ENCODE measurements around the gene CSNK1A1L. TPM values are rescaled to one million over a fixed set of nuclear protein-coding genes. Genes with fewer than 3 reads are reported as not detected.

The CSNK1A1L gene
- total RNA-seq, 1 experiment from 2014 or later: not detected

DNA sequence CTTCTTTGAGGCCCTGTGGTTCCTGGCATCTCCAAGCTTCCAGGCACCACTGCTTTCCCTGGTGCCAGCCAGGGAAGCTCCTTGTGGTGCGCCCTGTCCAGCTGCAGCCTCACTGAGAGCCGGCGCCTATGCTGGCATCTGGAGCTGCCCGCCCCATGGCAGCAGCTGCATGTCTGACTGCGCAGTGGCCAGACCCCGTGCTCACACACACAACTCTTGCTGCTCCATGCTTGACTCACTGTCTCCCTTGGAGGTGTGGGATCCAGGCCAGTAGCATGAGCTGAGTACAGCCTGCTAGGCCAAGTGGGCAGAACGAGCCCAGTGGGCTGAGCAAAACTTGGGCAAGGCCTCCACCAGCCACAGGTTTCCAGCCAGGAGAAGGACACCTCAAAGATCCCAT is 34.5 kb downstream of the CSNK1A1L start:
- ChIA-PET CTCF (no interaction called here), POLR2A (no interaction called here)
- H3K4me1 ChIP-seq (ENCODE audit: control insufficient read depth, insufficient read depth, low read length): no peaks in the 10 kb centered on the region
- no peak overlapping the region for H3K27ac ChIP-seq (ENCODE audit: low read length)
- in situ Hi-C loops (cut with HindIII; ENCODE audit: low pct_unique_long_range_greater_than_20kb, low sequenced_read_pairs) (no loop called here), intact Hi-C loops (cut with micrococcal nuclease; ENCODE audit: unreplicated experiment) (loop anchor here (10.0 kb wide), 1 partner anchor 1514 kb away; no protein-coding TSS in a partner anchor)
- no peak overlapping the region for H3K4me3 ChIP-seq (ENCODE audit: low read depth in 2 of 2, low read length in 2 of 2)
- DNase-seq (ENCODE audit: low read depth, low spot score) (no peak), ATAC-seq (no peak)
- no peaks in the 10 kb centered on the region for H3K9me3 ChIP-seq (ENCODE audit: control insufficient read depth, insufficient read depth, low read depth, low read length)
- no TSS peak for BruUV-seq (replicated peaks)
- no peaks in the 10 kb centered on the region for H3K27me3 ChIP-seq (ENCODE audit: control insufficient read depth, insufficient read depth, low read length)
- TF ChIP-seq, protein P1, sequence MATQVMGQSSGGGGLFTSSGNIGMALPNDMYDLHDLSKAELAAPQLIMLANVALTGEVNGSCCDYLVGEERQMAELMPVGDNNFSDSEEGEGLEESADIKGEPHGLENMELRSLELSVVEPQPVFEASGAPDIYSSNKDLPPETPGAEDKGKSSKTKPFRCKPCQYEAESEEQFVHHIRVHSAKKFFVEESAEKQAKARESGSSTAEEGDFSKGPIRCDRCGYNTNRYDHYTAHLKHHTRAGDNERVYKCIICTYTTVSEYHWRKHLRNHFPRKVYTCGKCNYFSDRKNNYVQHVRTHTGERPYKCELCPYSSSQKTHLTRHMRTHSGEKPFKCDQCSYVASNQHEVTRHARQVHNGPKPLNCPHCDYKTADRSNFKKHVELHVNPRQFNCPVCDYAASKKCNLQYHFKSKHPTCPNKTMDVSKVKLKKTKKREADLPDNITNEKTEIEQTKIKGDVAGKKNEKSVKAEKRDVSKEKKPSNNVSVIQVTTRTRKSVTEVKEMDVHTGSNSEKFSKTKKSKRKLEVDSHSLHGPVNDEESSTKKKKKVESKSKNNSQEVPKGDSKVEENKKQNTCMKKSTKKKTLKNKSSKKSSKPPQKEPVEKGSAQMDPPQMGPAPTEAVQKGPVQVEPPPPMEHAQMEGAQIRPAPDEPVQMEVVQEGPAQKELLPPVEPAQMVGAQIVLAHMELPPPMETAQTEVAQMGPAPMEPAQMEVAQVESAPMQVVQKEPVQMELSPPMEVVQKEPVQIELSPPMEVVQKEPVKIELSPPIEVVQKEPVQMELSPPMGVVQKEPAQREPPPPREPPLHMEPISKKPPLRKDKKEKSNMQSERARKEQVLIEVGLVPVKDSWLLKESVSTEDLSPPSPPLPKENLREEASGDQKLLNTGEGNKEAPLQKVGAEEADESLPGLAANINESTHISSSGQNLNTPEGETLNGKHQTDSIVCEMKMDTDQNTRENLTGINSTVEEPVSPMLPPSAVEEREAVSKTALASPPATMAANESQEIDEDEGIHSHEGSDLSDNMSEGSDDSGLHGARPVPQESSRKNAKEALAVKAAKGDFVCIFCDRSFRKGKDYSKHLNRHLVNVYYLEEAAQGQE (IDR thresholded peaks at IDR 0.05; ENCODE audit: insufficient read depth in 1 of 2, low read depth in 2 of 2, low read length in 1 of 2): no peak
- TF ChIP-seq SIN3A (IDR thresholded peaks at IDR 0.05; ENCODE audit: borderline replicate concordance, insufficient read depth, low read depth, low read length) (no peak), TCF7L2 (IDR thresholded peaks at IDR 0.05; ENCODE audit: low read depth, low read length) (no peak), POLR2AphosphoS5 (IDR thresholded peaks at IDR 0.05; ENCODE audit: low read depth, low read length) (no peak)
- TF ChIP-seq, protein P2, sequence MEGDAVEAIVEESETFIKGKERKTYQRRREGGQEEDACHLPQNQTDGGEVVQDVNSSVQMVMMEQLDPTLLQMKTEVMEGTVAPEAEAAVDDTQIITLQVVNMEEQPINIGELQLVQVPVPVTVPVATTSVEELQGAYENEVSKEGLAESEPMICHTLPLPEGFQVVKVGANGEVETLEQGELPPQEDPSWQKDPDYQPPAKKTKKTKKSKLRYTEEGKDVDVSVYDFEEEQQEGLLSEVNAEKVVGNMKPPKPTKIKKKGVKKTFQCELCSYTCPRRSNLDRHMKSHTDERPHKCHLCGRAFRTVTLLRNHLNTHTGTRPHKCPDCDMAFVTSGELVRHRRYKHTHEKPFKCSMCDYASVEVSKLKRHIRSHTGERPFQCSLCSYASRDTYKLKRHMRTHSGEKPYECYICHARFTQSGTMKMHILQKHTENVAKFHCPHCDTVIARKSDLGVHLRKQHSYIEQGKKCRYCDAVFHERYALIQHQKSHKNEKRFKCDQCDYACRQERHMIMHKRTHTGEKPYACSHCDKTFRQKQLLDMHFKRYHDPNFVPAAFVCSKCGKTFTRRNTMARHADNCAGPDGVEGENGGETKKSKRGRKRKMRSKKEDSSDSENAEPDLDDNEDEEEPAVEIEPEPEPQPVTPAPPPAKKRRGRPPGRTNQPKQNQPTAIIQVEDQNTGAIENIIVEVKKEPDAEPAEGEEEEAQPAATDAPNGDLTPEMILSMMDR (IDR thresholded peaks at IDR 0.05): no peak
- no peaks in the 10 kb centered on the region for H3K36me3 ChIP-seq (ENCODE audit: control insufficient read depth, insufficient read depth, low read length)

DNA sequence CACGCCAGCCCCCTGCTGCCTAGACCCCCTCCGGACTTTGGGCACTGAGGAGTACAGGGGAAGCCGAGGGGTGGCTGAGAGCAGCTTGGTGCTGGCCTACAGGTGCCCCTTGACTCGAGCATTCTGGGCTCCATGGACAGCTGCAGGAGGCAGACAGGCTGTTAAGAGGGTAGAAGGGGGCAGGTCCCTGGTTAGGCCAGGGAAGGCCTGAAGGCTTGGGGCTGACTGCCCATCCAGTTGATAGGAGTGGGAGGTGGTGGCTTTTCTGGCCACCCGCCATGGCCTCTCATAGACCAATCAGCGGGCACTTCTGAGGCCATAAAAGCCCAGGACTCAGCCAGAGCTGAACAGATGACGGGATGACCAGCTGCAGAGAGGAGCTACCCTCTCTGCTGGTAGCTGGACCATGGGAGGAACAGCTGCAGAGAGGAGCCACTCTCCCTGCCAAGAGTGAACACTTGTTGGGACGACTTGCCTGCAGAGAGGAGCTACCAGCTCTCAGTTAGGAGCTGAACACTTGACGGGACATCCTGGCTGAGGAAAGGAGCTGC is 35.2 kb downstream of the CSNK1A1L start:
- Histone ChIP-seq H3K27ac (ENCODE audit: low read length) (no peak overlapping the region), H3K9me3 (ENCODE audit: control insufficient read depth, insufficient read depth, low read depth, low read length) (no peaks in the 10 kb centered on the region), H3K36me3 (ENCODE audit: control insufficient read depth, insufficient read depth, low read length) (no peaks in the 10 kb centered on the region), H3K27me3 (ENCODE audit: control insufficient read depth, insufficient read depth, low read length) (no peaks in the 10 kb centered on the region), H3K4me1 (ENCODE audit: control insufficient read depth, insufficient read depth, low read length) (no peaks in the 10 kb centered on the region), H3K4me3 (ENCODE audit: low read depth in 2 of 2, low read length in 2 of 2) (no peak overlapping the region)
- POLR2A ChIA-PET: interaction anchor here (0.6 kb wide), 1 partner anchor 779 kb away, joined by 4 read pairs; no protein-coding TSS in a partner anchor
- in situ Hi-C loops (cut with HindIII; ENCODE audit: low pct_unique_long_range_greater_than_20kb, low sequenced_read_pairs): no loop called here
- no TSS peak for BruUV-seq (replicated peaks)
- DNase-seq (ENCODE audit: low read depth, low spot score) (no peak), ATAC-seq (no peak)
- CTCF ChIA-PET: no interaction called here
- intact Hi-C loops (cut with micrococcal nuclease; ENCODE audit: unreplicated experiment): loop anchor here (10.0 kb wide), 1 partner anchor 1515 kb away; no protein-coding TSS in a partner anchor
- TF ChIP-seq, protein P1 (IDR thresholded peaks at IDR 0.05; ENCODE audit: insufficient read depth in 1 of 2, low read depth in 2 of 2, low read length in 1 of 2): no peak
- TF ChIP-seq POLR2AphosphoS5 (IDR thresholded peaks at IDR 0.05; ENCODE audit: low read depth, low read length) (no peak), TCF7L2 (IDR thresholded peaks at IDR 0.05; ENCODE audit: low read depth, low read length) (no peak), SIN3A (IDR thresholded peaks at IDR 0.05; ENCODE audit: borderline replicate concordance, insufficient read depth, low read depth, low read length) (no peak)
- TF ChIP-seq, protein P2 (IDR thresholded peaks at IDR 0.05): no peak
